Endodermal cell (in vitro differentiated cells): ENCODE measurements around the gene SUSD1. TPM values are rescaled to one million over a fixed set of nuclear protein-coding genes. Genes with fewer than 3 reads are reported as not detected.

Source experiments
- DNase-seq: peaks from one replicate; pipeline ENCODE4 v3.0.0-alpha.2; 2017
- H3K27ac ChIP-seq: 2 replicates; pipeline ENCODE4 v1.5.1; 2013; ENCODE audit warnings: mild to moderate bottlenecking, low read depth, low read length, moderate library complexity
- H3K27me3 ChIP-seq: 2 replicates; pipeline ENCODE4 v1.6.1; 2013; ENCODE audit warnings: mild to moderate bottlenecking, low read length, moderate library complexity; ENCODE audit not compliant: insufficient read depth, control insufficient read depth, poor library complexity, severe bottlenecking
- H3K36me3 ChIP-seq: 2 replicates; pipeline ENCODE4 v1.7.0; 2013; ENCODE audit warnings: mild to moderate bottlenecking, low read length, moderate library complexity; ENCODE audit not compliant: control insufficient read depth, insufficient read depth
- H3K4me1 ChIP-seq: one replicate; pipeline ENCODE4 v1.7.0; 2013; ENCODE audit warnings: low read length; ENCODE audit not compliant: control insufficient read depth, insufficient read depth
- H3K4me3 ChIP-seq: 2 replicates; pipeline ENCODE4 v1.5.1; 2013; ENCODE audit warnings: mild to moderate bottlenecking, low read length, moderate library complexity
- H3K9ac ChIP-seq: 2 replicates; pipeline ENCODE4 v1.6.1; 2013; ENCODE audit warnings: mild to moderate bottlenecking, low read length, moderate library complexity; ENCODE audit not compliant: poor library complexity, severe bottlenecking; ENCODE audit errors: extremely low read depth
- H3K9me3 ChIP-seq: 2 replicates; pipeline ENCODE4 v1.6.1; 2013; ENCODE audit warnings: mild to moderate bottlenecking, low read length, moderate library complexity; ENCODE audit not compliant: control insufficient read depth
- H3K27ac Mint-ChIP-seq: 2 replicates; pipeline ENCODE4 v1.8.0; 2020; ENCODE audit warnings: mixed read lengths
- H3K27me3 Mint-ChIP-seq: 2 replicates; pipeline ENCODE4 v1.8.0; 2021; ENCODE audit warnings: mild to moderate bottlenecking, mixed read lengths; ENCODE audit not compliant: insufficient read depth
- H3K36me3 Mint-ChIP-seq: 2 replicates; pipeline ENCODE4 v1.8.0; 2020; ENCODE audit warnings: low read depth, mixed read lengths
- H3K4me1 Mint-ChIP-seq: 2 replicates; pipeline ENCODE4 v1.8.0; 2020; ENCODE audit warnings: mixed read lengths
- H3K4me3 Mint-ChIP-seq: 2 replicates; pipeline ENCODE4 v1.8.0; 2020; ENCODE audit warnings: mild to moderate bottlenecking, moderate library complexity, mixed read lengths
- H3K9me3 Mint-ChIP-seq: 2 replicates; pipeline ENCODE4 v1.8.0; 2020; ENCODE audit warnings: mild to moderate bottlenecking, mixed read lengths
- CTCF ChIP-seq: fragments of 200-600 bp; sonication (generic); conservative IDR thresholded peaks from 2 replicates; pipeline ENCODE4 v1.5.0; 2021; ENCODE audit warnings: antibody characterized with exemption, mild to moderate bottlenecking
- WGBS, 2 experiments: methylation state at CpG; one replicate each; pipeline versions ENCODE4 v1.1.5 to v1.1.7; 2013; ENCODE audit warnings: missing lambda C conversion rate in 2 of 2, mixed read lengths in 1 of 2; ENCODE audit not compliant: insufficient coverage in 1 of 2, insufficient read length in 1 of 2; 5-methylcytosine and 5-hydroxymethylcytosine counted together
- total RNA-seq, 2 donors: library from RNA; stranded (reverse); fragmentation: NEBNext Ultra II Directional in 1 of 2; extraction: Animal tissue kit (Norgen Biotek cat#: 25700) in 1 of 2; gene quantifications; 2 replicates in 1 of 2; 3 replicates in 1 of 2; pipeline ENCODE4 v1.2.1, GENCODE V29; 2021

SUSD1 gene
- total RNA-seq, 2 donors from 2014 or later = 7.7 to 10.4 TPM

- Mint-ChIP-seq H3K27me3 (no peaks in the 10 kb centered on the region), H3K4me1 (no peaks in the 10 kb centered on the region), H3K27ac (no peak overlapping the region), H3K36me3 (peaks cover 30% of the 10 kb centered on the region), H3K9me3 (no peaks in the 10 kb centered on the region), H3K4me3 (no peak overlapping the region)
- Histone ChIP-seq H3K4me1 (no peaks in the 10 kb centered on the region), H3K27ac (no peak overlapping the region), H3K9ac (no peak overlapping the region), H3K27me3 (no peaks in the 10 kb centered on the region), H3K4me3 (no peak overlapping the region), H3K36me3 (peaks cover 68% of the 10 kb centered on the region), H3K9me3 (no peaks in the 10 kb centered on the region)
- TF ChIP-seq CTCF = no peak
- WGBS, 2 experiments = 92 to 100% methylated on average over 3 of the region's 3 CpGs
- DNase-seq = no peak
These were observed 43.8 kb upstream of the SUSD1 start for GRCh38 chr9:112218908-112219307.

DNA sequence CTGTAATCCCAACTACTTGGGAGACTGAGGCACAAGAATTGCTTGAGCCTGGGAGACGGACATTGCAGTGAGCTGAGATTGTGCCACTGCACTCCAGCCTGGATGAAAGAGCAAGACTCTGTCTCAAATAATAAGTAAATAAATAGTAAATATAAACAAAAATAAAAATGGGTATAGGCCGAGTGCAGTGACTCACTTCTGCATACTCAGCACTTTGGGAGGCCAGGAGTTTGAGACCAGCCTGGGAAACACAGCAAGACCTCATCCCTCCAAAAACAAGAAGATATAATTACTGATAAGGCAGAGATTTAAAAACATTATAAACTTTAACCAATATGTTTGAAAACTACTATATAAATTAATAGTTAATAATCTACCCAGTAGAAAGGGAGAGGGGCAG, 37.8 kb upstream of the SUSD1 start:
- no peak for DNase-seq
- Mint-ChIP-seq H3K4me1 (no peaks in the 10 kb centered on the region), H3K36me3 (peaks cover 53% of the 10 kb centered on the region), H3K27ac (no peak overlapping the region), H3K4me3 (no peak overlapping the region), H3K9me3 (peaks cover 9% of the 10 kb centered on the region), H3K27me3 (no peaks in the 10 kb centered on the region)
- no peak overlapping the region for H3K4me3 ChIP-seq
- no peak overlapping the region for H3K27ac ChIP-seq
- H3K9ac ChIP-seq = no peak overlapping the region
- H3K36me3 ChIP-seq = peaks cover 40% of the 10 kb centered on the region
- H3K27me3 ChIP-seq = no peaks in the 10 kb centered on the region
- no peaks in the 10 kb centered on the region for H3K4me1 ChIP-seq
- TF ChIP-seq CTCF = no peak
- peaks cover 9% of the 10 kb centered on the region for H3K9me3 ChIP-seq
- 84% methylated on average over 2 of the region's 2 CpGs; no CpG with 5 or more reads in 1 of the 2 experiments for WGBS, 2 experiments

GRCh38 chr9:112207451-112207850, 32.4 kb upstream of the SUSD1 start:
- Histone ChIP-seq H3K27ac (no peak overlapping the region), H3K9me3 (peaks cover 19% of the 10 kb centered on the region), H3K9ac (no peak overlapping the region), H3K36me3 (peaks cover 37% of the 10 kb centered on the region), H3K4me3 (no peak overlapping the region), H3K4me1 (no peaks in the 10 kb centered on the region), H3K27me3 (no peaks in the 10 kb centered on the region)
- WGBS, 2 experiments = 96% methylated on average over 1 of the region's 1 CpG; no CpG with 5 or more reads in 1 of the 2 experiments
- TF ChIP-seq CTCF = no peak
- Mint-ChIP-seq H3K36me3 (peaks cover 65% of the 10 kb centered on the region), H3K4me3 (no peak overlapping the region), H3K4me1 (no peaks in the 10 kb centered on the region), H3K9me3 (peaks cover 20% of the 10 kb centered on the region), H3K27ac (no peak overlapping the region), H3K27me3 (no peaks in the 10 kb centered on the region)
- DNase-seq = no peak
